RWPE2 (cell line): ENCODE data around the gene RHBDL1.

Source experiments
- ATAC-seq: fragments of 200-7000 bp; cut with Tn5 transposase; 3 replicates; pipeline ENCODE4 v1.9.1; 2021; ENCODE audit warnings: low read depth
- DNase-seq: peaks from one replicate; pipeline ENCODE4 v3.0.0-alpha.2; 2020; ENCODE audit warnings: low spot score
- H3K27ac ChIP-seq: fragments of 450-650 bp; 2 replicates; pipeline ENCODE4 v1.5.1; 2017; ENCODE audit warnings: mild to moderate bottlenecking; ENCODE audit not compliant: poor library complexity, severe bottlenecking
- H3K27me3 ChIP-seq: fragments of 250-450 bp; sonication (Bioruptor Pico); 2 replicates; pipeline ENCODE4 v1.5.1; 2021; ENCODE audit warnings: mild to moderate bottlenecking, moderate library complexity; ENCODE audit not compliant: insufficient read depth, poor library complexity, severe bottlenecking
- H3K36me3 ChIP-seq: fragments of 250-450 bp; sonication (Bioruptor Pico); 2 replicates; pipeline ENCODE4 v1.5.1; 2020; ENCODE audit warnings: low read depth, mild to moderate bottlenecking, moderate library complexity
- H3K4me1 ChIP-seq: fragments of 250-450 bp; sonication (Bioruptor Pico); 2 replicates; pipeline ENCODE4 v1.5.1; 2021; ENCODE audit warnings: mild to moderate bottlenecking, moderate library complexity; ENCODE audit not compliant: insufficient read depth, poor library complexity, severe bottlenecking
- H3K4me3 ChIP-seq: fragments of 250-450 bp; sonication (Bioruptor Pico); 2 replicates; pipeline ENCODE4 v1.5.1; 2021; ENCODE audit warnings: mild to moderate bottlenecking, moderate library complexity; ENCODE audit not compliant: severe bottlenecking
- H3K9me3 ChIP-seq: fragments of 250-450 bp; sonication (Bioruptor Pico); 2 replicates; pipeline ENCODE4 v1.5.1; 2021; ENCODE audit warnings: mild to moderate bottlenecking, moderate library complexity; ENCODE audit not compliant: severe bottlenecking
- TF ChIP-seq, protein P1 (sequence below): fragments of 450-650 bp; IDR thresholded peaks from one replicate; pipeline ENCODE4 v1.5.1; 2017; ENCODE audit warnings: mild to moderate bottlenecking, moderate library complexity; ENCODE audit not compliant: poor library complexity, severe bottlenecking

RHBDL1 gene

DNA sequence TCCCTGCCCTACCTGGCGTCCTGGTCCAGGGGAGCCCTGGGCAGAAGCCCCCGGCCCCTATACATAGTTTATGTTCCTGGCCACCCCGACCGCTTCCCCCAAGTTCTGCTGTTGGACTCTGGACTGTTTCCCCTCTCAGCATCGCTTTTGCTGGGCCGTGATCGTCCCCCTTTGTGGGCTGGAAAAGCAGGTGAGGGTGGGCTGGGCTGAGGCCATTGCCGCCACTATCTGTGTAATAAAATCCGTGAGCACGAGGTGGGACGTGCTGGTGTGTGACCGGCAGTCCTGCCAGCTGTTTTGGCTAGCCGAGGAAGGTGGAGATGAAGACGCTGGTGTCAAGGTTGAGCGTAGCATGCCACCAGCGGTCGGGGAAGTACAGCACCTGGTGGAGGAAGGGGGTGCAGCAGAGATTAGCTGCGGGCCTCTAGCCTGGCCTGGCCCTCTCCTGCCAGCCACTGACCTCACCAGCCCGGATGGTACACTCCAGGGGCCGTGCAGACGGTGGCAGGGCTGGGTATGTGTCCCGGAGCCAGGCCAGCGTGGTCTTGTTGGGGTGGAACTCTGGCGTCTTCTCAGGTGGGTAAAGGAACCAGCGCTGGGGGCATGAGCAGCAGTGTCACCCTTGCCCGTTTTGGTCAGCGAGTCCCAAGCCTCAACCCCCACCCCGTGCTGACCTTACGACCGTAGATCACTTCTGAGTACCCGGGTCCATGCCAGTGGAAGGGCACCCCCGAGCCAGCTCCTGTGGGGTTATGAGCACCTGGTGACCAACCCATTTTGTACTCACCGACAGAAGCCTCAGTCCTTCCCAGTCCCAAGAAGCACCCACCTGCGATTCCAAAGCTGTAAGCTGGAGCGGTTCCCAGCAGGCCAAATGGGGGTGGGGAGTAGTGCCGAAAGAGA lies 7.3 kb downstream of the RHBDL1 start:
- H3K27ac ChIP-seq, result peak overlapping the region; percentile 77
- TF ChIP-seq, protein P1, sequence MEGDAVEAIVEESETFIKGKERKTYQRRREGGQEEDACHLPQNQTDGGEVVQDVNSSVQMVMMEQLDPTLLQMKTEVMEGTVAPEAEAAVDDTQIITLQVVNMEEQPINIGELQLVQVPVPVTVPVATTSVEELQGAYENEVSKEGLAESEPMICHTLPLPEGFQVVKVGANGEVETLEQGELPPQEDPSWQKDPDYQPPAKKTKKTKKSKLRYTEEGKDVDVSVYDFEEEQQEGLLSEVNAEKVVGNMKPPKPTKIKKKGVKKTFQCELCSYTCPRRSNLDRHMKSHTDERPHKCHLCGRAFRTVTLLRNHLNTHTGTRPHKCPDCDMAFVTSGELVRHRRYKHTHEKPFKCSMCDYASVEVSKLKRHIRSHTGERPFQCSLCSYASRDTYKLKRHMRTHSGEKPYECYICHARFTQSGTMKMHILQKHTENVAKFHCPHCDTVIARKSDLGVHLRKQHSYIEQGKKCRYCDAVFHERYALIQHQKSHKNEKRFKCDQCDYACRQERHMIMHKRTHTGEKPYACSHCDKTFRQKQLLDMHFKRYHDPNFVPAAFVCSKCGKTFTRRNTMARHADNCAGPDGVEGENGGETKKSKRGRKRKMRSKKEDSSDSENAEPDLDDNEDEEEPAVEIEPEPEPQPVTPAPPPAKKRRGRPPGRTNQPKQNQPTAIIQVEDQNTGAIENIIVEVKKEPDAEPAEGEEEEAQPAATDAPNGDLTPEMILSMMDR, result no peak
- H3K4me3 ChIP-seq, result peak overlapping the region; percentile 72
- peaks cover 15% of the 10 kb centered on the region for H3K4me1 ChIP-seq
- H3K9me3 ChIP-seq, result no peaks in the 10 kb centered on the region
- DNase-seq (no peak), ATAC-seq (no peak)
- H3K27me3 ChIP-seq, result no peaks in the 10 kb centered on the region
- H3K36me3 ChIP-seq, result peaks cover 44% of the 10 kb centered on the region

DNA sequence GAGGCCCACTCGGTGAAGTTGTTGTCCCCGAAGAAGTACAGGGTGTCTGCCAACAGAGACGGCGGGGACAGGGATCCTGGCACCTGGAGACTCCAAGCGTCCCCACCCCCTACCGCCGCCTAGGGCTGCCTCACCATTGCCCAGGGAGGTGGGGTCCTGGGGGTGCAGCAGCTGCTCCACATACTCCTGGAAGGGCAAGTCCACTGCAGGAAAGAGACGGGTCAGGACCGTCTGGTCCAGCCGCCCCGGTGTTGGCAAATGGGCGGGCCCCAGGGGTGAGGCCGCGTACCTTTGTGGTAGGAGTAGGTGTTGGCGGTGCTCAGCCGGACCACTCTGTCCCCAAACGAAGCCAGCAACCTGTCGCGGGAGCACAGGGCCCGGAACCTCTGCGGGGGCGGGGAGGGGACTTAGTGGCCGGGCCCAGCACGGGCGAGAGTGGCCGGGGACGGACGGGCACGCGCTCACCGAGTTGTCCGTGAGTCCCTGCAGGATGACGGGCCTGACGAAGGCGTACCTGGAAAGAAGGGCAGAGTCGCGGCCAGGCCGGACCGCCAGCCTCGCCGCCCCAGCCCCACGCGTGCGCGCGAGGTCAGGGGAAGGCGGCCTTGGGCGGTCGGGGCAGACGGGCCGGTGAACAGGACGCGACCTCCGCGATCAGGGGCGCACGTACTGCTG lies 8.1 kb downstream of the RHBDL1 start:
- peaks cover 15% of the 10 kb centered on the region for H3K4me1 ChIP-seq
- no peaks in the 10 kb centered on the region for H3K9me3 ChIP-seq
- no peak for DNase-seq
- peaks cover 44% of the 10 kb centered on the region for H3K36me3 ChIP-seq
- peak; percentile 3; the same call in 2 of the 3 replicates for ATAC-seq
- TF ChIP-seq, protein P1, result no peak
- H3K27ac ChIP-seq, result peak overlapping the region; percentile 77
- peak overlapping the region; percentile 72 for H3K4me3 ChIP-seq
- no peaks in the 10 kb centered on the region for H3K27me3 ChIP-seq

DNA sequence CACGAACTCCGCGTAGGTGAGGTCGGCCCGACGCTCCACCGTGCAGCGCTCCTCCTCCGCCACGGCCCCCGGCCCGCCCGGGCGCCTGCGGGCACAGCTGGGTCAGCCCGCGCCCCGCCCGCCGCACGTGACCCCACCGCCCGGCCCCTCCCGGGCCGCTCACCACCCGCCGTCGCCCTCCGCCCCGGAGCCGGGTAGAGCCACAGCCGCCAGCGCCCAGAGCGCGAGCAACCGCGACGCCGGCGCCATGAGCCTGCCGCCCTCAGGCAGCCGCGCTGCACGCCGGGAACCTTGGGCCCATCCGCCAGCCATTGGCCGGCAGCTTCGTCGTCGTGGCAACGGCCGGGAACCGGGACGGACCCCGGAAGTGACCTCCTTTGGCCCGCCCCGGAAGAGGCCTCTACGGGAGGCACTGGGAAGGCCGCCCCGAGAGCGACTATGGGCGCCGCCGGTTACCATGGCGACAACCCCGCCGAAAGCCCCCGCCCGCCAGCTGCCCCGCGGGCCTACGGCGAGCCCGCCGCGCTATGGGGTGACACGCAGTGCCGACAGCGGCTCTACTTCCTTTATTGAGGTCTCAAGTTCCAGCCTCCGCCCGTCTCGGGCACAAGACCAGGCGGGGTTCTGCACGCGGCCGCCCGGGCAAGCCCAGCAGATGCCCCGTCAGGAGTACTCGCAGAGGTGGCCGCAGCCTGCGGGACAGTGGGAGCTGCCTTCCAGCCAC lies 8.8 kb downstream of the RHBDL1 start, which contains the start of gene JMJD8:
TSS of gene JMJD8 (minus strand) at position 264 of the 724 bp plus-strand sequence. CDS start at position 249, 15 bp downstream.
- ATAC-seq (peak; percentile 67), DNase-seq (peak; percentile 99)
- H3K27ac ChIP-seq, result peak within 1 kb of the TSS; percentile 77
- H3K36me3 ChIP-seq, result peaks cover 44% of the 10 kb centered on the region
- H3K4me3 ChIP-seq, result peak within 1 kb of the TSS; percentile 72
- no peaks in the 10 kb centered on the region for H3K27me3 ChIP-seq
- peaks cover 12% of the 10 kb centered on the region for H3K4me1 ChIP-seq
- H3K9me3 ChIP-seq, result no peaks in the 10 kb centered on the region
- TF ChIP-seq, protein P1, result no peak

DNA sequence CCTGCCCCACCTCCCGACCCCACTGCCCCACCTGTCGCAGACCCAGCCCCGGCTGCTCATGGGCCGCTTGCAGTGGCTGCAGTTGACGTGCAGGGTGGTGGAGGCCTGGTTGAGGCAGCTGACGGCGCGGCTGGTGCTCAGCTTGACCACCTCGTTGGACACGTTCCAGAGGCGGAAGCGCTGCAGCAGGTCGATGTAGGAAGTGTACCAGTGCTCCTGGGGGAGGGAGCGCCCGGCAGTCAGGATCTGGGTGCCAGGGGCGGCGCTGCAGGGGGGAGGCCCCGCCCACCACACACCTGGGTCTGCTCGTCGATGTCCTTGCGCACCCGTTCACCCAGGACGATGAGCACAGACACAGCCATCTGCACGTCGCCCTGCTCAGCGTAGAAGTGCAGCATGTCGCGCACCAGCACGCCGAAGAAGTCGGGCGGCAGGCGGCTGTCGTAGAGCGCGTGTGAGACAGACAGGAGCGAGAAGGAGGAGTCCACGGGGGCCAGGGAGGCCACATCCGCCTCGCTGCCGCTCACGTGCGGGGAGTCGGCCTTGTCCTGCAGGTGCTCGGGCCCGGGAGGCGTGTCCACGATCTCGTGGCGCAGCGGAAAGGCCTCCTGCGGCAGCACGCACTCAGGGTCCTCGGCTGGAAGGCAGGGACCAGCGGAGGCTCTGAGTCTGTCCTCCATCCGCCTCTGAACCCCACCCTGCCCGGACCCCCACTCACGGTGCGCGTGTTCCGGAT lies 9.7 kb downstream of the RHBDL1 start:
- H3K4me1 ChIP-seq, result peaks cover 13% of the 10 kb centered on the region
- TF ChIP-seq, protein P1, result no peak
- no peak for ATAC-seq
- DNase-seq, result no peak
- peaks cover 44% of the 10 kb centered on the region for H3K36me3 ChIP-seq
- no peak overlapping the region for H3K4me3 ChIP-seq
- H3K27ac ChIP-seq, result peak overlapping the region; percentile 77
- no peaks in the 10 kb centered on the region for H3K9me3 ChIP-seq
- H3K27me3 ChIP-seq, result no peaks in the 10 kb centered on the region
